Activated CD8-positive, alpha-beta memory T cell treated with anti-CD3 and anti-CD28 coated beads for 48 hours (primary cell): ENCODE measurements around the gene SNX33.

Experiments used
- DNase-seq, 3 experiments: peaks; one replicate each; pipeline ENCODE4 v3.0.0-alpha.2; 2020; ENCODE audit warnings: low read depth in 2 of 3, low spot score in 2 of 3

SNX33 gene

DNA sequence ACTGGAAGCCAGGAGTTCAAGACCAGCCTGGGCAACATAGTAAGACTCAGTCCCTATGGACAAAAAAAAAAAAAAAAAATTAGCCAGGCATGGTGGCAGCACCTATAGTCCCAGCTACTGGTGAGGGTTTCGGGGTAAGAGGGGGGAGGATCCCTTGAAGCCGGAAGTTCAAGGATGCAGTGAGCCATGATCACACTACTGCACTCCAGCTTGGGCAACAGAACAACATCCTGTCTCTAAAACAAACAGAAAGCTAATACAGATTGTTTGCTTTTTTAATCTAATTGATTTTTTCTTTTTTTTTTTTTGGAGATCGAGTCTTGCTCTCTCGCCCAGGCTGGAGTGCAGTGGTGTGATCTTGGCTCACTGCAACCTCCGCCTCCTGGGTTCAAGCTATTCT, 6.1 kb upstream of the SNX33 start:
- no peak for DNase-seq

DNA sequence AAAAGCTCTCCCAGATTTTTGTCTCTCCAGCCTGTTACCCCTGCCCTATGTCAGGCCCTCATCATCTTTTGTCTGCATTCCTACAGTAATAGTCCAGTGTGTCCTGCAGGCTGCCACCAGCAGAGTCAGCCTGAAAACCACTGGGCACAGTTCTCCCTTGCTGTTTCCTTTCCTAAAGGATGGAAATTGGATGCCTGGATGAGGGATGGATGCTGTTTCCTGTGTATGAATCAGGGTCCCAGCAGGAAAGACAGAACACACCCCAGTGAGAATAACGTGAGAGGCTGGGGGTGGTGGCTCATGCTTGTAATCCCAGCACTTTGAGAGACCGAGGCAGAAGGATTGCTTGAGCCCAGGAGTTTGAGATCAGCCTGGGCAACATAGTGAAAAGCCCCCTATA, 3.3 kb upstream of the SNX33 start:
- DNase-seq = no peak

DNA sequence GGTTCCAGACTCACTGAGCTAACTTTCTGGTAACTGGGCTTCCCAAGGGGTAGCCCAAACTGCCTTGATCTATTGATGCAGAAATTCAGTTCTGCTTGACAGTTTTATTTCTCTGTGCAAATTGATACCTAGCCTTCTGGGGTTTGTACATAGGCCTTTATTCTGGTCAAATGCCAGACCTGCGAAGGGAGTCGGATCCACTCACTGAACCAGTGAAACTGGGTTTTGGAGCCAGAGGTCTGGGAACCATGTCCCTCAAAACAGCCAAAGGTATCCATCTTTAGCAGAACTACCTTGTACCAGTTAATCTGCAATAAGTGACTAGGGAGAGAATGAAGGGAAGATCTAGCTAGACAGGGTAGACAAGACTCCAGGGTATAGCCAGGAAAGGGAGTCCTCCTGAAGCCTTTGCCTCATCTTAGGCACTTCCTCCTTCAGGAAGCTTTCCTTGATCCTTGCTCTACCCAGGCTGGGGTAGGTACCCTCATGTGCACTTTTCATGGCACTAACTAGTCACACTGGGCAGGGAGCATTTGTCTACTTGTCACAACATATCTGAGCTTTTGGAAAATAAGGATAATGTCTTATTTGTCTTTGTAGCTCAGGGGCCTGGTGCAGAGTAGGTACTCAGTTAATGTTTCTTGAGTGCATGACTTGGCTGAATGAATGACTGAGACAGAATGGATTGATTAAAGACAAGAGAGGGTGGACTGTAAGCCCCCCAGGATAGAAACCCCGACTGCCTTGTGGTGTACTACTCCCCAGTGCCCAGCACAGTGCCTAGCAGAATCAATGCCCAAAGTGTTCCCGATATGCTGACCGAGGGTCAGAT, 1.4 kb upstream of the SNX33 start:
- no peak for DNase-seq

DNA sequence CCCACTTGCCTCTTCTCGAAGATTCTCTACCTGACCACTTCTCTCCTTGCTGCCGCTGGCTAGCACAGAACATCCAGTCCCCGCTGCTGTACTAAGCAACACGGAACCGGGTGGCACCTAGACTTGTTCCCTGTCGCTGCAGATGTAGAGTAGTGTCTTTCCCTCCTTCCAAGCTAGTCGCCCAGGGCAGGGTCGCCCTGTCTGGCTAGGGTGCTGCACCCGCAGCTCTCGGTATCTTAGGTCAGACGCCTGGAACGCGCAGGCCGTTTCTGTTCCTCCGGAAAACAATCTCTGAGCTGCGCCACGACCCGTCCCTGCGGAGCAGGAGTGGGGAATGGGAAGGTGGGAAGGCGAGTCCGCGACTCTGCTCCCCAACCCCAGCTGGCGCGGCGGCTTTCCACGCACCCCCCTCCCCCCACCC, 758 bp upstream of the SNX33 start:
- no peak for DNase-seq

DNA sequence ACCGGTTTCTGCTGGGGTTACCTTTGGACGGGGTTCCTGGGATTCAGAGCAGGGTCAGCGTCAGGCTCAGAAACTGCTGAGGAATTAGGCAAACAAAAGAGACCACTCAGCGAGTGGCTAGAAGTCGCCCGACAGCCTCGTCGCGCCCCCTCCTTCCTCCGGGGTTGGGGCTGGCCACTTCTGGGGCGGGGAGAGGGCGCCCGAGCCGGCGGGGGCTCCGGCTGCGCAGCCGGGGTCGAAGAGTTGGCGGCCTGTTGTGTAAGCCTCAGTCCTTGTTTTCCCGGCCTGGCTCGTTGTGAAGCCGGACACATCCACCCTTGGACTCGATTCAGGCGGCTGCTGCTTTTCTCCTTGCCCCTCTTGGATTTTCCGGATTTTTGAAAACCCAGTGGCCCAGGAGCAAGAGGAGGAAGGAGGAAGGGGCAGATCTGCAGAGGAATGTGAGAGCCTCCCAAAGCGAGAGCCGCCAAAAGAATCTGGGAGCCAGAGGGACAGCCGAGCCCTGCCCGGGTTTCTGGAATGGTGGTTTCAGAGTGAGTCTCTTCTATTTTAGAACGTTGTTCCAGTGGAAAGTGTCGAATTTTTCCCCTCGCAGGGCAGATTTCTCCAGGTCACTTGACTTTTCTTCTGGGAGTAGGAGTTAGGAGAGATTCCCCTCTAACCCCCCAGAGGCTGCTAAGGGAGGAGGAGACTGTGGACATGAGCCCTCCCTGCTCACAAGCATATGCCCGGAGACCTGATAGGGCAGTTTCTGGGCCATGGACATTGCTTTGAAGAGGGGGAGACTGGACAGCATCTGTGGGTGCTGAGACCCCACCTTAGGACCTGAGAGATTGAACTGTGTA, 666 bp downstream of the SNX33 start:
- no peak for DNase-seq

DNA sequence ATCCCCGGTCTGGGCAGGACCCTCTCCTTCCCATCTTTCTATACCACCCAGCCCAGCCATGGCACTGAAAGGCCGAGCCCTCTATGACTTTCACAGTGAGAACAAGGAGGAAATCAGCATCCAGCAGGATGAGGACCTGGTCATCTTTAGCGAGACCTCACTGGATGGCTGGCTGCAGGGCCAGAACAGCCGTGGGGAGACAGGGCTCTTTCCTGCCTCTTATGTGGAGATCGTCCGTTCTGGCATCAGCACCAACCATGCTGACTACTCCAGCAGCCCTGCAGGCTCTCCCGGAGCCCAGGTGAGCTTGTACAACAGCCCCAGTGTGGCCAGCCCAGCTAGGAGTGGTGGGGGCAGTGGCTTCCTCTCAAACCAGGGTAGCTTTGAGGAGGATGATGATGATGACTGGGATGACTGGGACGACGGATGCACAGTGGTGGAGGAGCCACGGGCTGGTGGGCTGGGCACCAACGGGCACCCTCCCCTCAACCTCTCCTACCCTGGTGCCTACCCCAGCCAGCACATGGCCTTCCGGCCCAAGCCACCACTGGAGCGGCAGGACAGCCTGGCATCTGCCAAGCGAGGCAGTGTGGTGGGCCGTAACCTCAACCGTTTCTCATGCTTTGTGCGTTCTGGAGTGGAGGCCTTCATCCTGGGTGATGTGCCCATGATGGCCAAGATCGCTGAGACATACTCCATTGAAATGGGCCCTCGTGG, 1.5 kb downstream of the SNX33 start:
- DNase-seq = no peak

DNA sequence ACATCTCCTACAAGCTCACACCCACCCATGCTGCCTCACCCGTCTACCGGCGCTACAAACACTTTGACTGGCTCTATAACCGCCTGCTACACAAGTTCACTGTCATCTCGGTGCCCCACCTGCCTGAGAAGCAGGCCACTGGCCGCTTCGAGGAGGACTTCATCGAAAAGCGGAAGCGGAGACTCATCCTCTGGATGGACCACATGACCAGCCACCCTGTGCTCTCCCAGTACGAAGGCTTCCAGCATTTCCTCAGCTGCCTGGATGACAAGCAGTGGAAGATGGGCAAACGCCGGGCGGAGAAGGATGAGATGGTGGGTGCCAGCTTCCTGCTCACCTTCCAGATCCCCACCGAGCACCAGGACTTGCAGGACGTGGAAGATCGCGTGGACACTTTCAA, 2.1 kb downstream of the SNX33 start:
- no peak for DNase-seq

DNA sequence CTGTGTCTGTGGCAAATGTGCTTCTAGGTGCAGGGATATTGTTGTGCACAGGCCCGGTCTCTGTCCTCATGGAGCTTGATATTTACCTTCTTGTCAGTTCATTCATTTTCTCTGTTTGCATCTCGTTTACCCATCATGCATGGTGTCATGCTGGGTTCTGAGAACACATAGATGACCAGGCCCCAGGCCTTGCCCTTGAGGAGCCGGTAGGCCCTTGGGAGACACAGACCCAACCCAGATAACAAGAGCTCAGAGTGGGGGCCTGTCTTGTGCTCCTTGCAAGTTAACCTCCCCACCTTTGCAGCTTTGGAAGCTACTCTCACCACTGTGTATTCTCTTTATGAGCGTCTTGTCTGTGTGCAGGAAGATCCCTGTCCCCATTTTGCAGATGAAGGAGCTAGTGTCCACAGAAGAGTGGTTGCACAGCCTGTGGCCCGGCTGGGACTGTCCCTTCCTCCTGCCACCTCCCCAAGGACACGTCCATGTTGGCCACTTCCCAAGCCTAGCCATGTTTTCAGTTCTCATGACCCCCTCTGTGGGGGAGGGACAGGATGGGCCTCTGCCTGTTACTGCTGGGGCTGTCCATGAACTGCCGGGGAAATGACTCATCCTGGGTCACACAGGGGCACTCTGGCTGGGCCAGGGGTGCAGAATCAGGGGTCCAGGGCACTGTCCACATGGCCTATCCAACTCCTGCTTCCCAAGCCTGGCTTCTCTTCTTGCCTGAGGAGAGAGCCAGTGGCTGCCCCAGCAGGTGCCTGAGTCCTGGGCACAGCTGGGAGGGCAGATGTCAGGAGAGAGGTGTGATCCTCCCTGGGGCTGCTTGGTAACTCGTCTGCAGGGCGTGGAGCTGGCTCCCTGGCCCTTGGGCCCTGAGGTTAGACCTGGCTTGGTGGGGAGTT, 3.4 kb downstream of the SNX33 start:
- no peak for DNase-seq

DNA sequence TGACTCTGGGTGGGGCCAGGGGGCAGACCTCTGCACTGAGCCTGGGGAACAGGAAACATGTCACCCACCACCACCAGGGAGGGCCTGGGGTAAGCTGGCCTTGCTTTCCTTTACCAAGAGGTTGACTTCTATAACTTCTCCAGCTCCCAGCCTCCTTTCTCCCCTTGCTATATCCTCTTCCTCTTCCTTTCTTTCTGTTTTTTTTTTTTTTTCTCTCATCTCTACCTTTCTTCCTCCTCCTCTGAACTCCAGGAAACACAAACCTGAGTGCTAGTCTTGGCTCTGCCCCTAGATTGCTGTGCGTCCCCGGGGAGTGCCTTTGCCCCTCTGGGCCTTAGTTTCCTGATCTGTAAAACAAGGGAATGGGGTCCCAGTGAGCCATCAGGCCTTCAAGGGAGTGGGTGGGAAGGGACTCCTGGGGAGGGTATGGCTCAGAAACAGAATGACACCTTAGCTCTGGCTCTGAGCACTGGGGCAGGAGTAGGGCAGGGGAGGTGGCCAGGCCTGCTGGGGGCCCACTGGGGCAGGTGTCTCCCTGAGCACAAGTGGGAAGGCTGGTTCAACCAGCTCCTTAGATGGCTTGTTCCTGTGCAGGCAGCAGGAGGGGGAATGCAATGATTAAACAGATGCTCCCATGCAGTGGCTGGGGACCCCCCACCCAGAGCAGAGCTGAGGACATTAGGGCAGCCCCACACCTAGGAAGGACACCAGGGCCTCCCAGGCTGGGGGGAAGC, 4.3 kb downstream of the SNX33 start:
- no peak for DNase-seq

DNA sequence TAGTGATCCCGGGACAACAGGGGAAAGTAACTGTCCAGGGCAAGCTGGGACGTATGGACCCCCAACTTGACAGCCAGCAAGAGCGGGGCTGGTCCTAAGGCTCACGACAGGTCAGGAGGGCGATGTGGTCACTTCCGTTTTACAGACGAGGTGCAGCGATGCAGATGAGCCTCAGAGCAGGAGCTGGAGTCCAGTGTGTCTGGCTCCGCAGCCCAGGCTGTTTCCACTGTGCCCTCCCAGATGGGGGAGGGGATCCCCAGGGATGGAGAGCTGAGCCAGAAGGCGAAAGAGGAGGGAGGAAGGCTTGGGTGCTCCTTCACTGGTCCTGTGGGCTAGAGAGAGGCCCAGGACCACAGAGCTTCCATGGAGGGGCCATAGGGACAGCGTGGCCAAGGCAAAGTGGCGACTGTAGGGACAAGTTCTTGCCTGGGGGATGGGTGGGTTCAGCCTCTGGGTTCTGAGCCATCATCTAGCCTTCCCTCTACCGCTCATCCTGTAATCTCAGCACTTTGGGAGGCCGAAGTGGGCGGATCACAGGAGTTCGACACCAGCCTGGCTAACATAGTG, 5.7 kb downstream of the SNX33 start:
- no peak for DNase-seq

DNA sequence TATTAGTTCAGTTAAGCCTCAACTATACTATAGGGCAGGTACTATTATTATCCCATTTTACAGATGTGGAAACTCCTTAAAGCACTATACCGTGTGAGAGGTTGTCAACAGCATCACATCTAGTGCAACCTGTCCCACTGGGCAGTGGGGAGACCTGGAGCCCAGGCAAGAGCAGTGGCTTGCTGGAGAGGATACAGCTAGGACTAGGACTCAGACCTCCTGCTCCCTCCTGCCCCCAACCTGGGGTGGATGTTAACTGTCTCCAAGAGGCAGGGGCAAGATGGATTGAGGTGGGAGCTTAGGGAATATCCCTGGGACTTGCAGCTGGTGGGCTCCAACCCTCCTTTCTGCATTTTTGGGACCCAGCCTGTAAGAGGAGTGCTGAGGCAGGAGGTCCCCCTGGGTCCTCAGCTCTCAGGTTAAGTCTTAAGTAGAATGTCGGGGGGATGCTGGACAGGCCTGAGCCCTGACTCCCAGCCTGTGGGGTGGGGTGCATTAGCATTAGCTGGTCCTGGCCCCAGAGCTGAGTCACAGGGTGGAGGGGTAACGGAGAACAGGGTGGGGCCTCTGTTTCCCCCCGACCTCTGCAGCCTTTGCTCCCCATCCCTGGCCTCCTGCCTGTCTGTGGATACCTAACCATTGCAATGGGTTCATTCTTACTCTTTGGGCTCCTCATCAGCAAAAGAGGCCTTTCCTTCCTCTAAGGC, 6.6 kb downstream of the SNX33 start:
- DNase-seq = no peak

DNA sequence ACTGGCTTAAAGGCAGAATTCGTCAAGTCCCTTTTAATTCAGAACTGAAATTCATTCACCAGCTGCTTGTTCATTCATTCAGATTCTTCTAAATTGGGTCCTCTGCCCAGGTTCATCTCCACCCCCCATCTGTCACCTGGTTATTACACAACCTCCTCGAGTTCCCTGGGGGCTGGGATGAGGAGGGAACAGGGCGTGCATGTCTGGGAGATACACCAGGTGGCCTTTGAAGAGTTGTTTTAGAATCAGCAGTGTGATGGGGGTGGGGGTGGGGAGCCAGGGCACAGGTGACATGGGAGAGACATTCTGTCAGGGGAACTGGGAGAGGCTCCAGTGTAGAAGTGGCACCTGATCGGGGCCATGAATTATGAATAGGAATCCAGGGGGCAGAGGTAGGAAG, 8.2 kb downstream of the SNX33 start:
- no peak for DNase-seq

DNA sequence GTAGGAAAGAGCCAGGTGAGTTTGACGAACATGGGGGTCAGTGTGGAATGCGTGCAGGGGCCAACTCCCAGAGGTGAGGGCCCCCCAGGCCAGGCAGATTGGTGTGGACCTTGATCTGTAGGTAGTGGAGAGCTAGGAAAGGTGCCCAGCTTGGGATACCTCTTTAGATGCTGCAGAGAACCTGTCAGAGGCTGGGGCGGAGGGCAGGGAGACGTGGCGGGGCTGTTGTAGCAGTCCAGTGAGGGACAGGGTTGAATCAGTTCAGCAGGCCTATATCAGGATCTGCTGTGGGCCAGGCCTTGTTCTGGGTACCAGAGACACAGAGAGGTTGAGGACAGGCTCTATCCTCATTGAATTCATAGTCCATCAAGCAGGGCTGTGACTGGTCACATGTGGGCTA, 8.6 kb downstream of the SNX33 start:
- DNase-seq = no peak

DNA sequence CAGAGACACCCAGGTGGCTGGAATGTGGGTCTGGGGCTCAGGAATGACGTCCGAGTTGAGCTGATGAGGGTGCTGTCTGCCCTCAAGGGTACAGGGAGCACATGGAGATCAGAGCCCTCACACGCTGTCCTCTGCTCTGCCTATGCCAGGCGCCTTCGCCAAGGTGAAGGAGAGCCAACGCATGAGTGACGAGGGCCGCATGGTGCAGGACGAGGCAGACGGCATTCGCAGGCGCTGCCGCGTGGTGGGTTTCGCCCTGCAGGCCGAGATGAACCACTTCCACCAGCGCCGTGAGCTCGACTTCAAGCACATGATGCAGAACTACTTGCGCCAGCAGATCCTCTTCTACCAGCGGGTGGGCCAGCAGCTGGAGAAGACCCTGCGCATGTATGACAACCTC, 9.1 kb downstream of the SNX33 start:
- DNase-seq = no peak

DNA sequence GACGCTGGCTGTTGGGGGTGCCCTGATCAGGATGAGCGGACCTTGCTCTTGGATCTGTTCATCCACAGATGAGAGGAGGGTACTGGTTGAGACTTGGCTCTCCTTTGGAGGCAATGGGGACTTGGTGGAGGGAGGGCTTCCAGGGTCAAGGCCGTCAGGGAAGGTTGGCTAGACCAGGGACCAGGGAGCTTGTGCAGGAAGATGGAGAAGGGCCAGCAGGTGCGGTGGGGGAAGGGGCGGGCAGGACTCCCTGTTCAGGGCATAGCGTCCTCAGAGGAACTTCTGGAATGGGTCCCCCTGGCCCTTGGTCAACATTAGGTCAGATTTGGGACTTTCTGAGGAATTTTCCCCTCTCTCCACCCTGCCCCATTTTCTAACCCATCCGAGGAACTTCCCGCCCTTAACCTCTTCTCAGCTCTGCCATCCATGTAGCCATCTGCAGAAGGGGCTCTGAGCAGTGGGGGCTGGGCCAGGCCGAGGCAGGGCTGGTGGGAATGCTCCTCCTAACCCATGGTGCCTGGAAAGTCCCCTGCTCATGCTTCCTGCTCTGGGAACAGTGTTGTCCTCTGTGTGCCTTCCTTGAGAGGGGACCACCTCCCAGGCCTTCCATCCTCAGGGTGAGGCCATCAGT, 11.5 kb downstream of the SNX33 start:
- no peak for DNase-seq

DNA sequence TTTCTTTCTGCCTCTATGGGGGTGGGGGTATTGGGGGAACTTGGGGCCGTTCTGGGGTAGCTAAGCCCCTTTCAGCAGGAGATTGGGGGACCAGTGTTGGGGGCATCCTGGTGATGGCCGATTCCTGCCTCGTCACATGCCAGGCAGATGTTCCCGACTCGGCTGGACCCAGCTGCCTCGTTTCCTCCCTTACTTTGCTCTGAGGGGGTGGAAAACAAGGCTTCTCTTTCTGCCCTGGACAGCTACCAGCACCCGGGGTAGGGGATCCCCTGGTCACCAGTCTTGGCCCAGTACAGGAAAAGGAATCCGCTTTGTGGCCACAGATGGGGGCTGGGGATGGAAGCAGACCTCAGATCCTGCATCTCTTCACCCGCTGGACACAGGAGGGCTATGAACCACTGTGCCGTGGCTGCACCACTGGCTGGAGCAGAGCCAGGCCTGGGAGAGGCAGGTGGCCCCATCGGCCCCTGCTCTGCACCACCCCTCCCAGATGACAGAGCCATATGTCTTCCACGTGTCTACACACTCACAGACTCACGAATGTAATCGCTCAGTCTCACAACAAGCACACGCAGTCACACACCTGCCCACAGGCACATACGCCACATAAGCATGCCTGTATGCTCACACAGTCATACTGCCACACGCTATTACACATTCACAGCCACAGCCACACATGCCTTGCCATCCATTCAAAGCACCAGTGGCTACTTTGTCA, 12.4 kb downstream of the SNX33 start:
- DNase-seq = no peak

DNA sequence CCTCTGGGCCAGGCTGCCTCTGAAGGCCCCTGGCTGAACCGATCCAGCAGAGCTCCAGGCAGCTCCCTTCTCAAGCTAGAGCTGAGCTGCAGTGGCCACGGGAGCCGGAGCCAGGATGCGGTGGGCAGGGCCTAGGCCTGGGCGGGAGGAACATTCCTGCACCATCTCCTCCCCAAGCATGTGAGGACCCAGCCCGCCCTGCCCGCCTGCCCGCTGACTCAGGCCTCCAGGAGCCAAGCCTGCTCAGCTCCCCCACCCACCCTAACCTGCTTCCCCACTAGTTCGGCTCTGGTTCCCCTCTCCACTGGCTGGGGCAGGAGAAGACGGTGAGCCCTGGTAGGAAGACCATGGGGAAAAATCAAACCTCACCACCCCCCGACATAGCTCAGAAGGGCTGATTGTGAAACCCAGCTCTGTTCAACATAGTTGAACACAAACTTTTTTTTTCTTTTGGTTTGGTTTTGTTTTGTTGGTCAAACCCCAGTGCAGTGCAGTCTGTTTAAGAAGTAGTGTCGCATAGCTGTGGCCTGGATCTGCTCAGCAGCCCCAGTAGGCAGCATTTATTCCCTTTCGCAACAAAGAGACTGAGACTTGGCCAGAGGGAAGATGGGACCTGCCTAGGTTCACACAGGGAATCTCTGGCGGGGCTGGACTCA, 13.5 kb downstream of the SNX33 start:
- no peak for DNase-seq

DNA sequence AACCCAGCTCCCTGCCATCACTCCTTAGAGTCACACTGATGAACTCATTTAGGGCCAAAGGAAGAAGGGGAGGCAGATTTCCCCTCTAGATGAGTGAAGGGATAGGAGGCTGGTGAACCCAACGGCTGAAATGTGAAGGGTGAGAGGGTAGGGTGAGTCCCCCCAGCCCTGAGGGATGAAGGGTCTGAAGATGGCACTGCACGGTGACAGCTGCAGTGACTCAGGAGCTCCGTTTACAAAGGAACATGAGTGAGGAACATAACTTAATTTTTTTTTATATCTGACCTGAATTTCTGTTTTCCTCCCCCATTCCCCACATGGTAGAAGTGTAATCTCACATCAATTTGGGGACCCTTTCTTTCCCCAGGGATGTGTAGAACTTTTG, 14.0 kb downstream of the SNX33 start:
- no peak for DNase-seq
